Ovary (tissue), 9 donors: ENCODE results near the gene NAT16. TPM values are rescaled to one million over a fixed set of nuclear protein-coding genes. Genes with fewer than 3 reads are reported as not detected.
"Not testable (repeated sequence)": the region's sequence is repeated elsewhere in the genome, so short reads cannot be mapped to it uniquely, and the experiment has no call there.

Experiments
- DNase-seq, 5 donors: peaks; one replicate each; pipeline ENCODE4 v3.0.0-alpha.2; 2019 to 2020
- H3K27ac ChIP-seq, 2 donors: fragments of 200-600 bp; one replicate each; pipeline versions ENCODE4 v1.5.1 to v1.8.0; 2019 to 2022
- H3K27me3 ChIP-seq: fragments of 200-600 bp; one replicate; pipeline ENCODE4 v1.8.0; 2022
- H3K36me3 ChIP-seq: fragments of 200-600 bp; sonication (generic); one replicate; pipeline ENCODE4 v1.5.1; 2019
- H3K4me1 ChIP-seq: one replicate; pipeline ENCODE4 v1.8.1; 2013; ENCODE audit warnings: mild to moderate bottlenecking, moderate library complexity; ENCODE audit not compliant: insufficient read depth
- H3K4me3 ChIP-seq: fragments of 200-600 bp; sonication (generic); one replicate; pipeline ENCODE4 v1.5.1; 2017
- H3K9me3 ChIP-seq, 2 donors: fragments of 200-600 bp in 1 of 2; sonication (generic) in 1 of 2; one replicate each; pipeline versions ENCODE4 v1.5.1 to v1.8.1; 2013 to 2019; ENCODE audit warnings: mild to moderate bottlenecking in 1 of 2, moderate library complexity in 1 of 2
- CTCF ChIP-seq, 3 donors: fragments of 450-650 bp in 2 of 3; fragments of 200-600 bp in 1 of 3; IDR thresholded peaks; one replicate each; pipeline versions ENCODE4 v1.5.1 to v1.8.0; 2016 to 2022; ENCODE audit warnings: antibody characterized with exemption in 3 of 3, mild to moderate bottlenecking in 1 of 3
- EP300 ChIP-seq: sonication (generic); formaldehyde crosslinking; IDR thresholded peaks from one replicate; pipeline ENCODE4 v1.6.1; 2017; ENCODE audit warnings: antibody characterized with exemption
- POLR2A ChIP-seq: fragments of 450-650 bp; IDR thresholded peaks from one replicate; pipeline ENCODE4 v1.6.1; 2017; ENCODE audit warnings: antibody characterized with exemption, mild to moderate bottlenecking, moderate library complexity
- WGBS, 3 donors: extraction: QIAGEN DNeasy Blood & Tissue Kit in 1 of 3; methylation state at CpG; one replicate each; pipeline versions ENCODE4 v1.1.5 to v1.1.7; 2013 to 2017; 5-methylcytosine and 5-hydroxymethylcytosine counted together
- intact Hi-C, 4 donors: fragments of 100-400 bp; cut with DNase I; formaldehyde crosslinking; loops; one replicate each; pipeline versions ENCODE4 v1.11.0 to v1.15.1; 2022 to 2023
- polyA plus RNA-seq, 2 donors: library from polyadenylated mRNA; stranded (reverse); fragments of 200-250 nt in 1 of 2; fragments of 350-450 nt in 1 of 2; fragmentation: Illumina TruSeq in 1 of 2; extraction: RNeasy Lipid Tissue Mini Kit (QIAGEN cat#74804) in 1 of 2; gene quantifications; one replicate each; pipeline ENCODE4 v1.2.3, GENCODE V29; 2013 to 2014
- total RNA-seq, 7 donors: library from RNA; depleted of rRNA in 2 of 7; stranded (reverse); fragments of >200 nt in 2 of 7; fragmentation: NEBNext Ultra II Directional in 3 of 7; extraction: Animal tissue kit (Norgen Biotek cat#: 25700) in 3 of 7; gene quantifications; one replicate each; pipeline versions ENCODE4 v1.1.0 to v1.2.4, GENCODE V29; 2016 to 2023
- donor health status: DM: no; HTN: no; CAD: no; lungs with moderate emphysema.
- donor health status: DM: no; HTN: no; CAD: no.
- donor health status: Bipolar disorder and iron deficiency.
- donor health status: DM: yes; HTN: yes; CAD: no.
- donor health status: DM: no; HTN: no; CAD: no.
- donor health status: DM: yes; HTN: yes; CAD: no.

NAT16 gene
- total and polyA plus RNA-seq, 9 donors = not detected

DNA sequence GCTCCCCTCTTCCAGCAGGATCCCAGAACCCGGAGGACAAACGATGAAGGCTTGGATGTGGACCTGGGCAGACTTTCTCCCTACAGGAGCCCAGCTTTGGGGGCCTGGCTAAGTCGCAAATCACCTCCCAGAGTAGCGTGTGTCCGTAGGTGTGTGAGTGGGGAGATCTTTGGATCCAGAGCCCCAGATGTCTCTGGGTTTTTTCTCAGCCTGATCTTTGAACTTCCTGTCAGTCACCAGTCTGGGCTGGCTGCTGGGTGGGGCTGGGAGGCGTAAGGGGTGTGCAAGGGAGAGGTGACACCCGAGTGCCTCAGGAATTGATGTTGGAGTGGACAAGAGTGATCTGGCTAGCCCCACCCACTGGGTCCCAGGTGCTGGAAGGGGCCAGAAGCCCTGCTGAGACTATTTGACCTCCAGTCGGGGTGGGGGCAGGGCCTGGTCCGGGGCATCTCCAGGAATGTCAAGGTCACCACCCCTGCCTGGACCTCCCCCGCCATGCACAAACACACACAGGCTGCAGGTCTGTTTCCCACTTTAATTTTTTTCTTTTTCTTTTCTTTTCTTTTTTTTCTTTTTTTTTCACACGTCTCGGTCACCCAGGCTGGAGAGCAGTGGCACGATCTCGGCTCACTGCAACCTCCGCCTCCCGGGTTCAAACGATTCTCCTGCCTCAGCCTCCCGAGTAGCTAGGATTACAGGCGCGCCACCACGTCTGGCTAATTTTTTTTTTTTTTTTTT is 20.9 kb upstream of the NAT16 start, which contains the start of gene MOGAT3:
Gene MOGAT3 (minus strand): TSS at position 175 of the 738 bp plus-strand sequence. CDS start 182 bp downstream, outside the sequence.
- H3K27me3 ChIP-seq = peaks cover 4% of the 10 kb centered on the region
- H3K4me3 ChIP-seq = no peak within 1 kb of the TSS
- WGBS, 3 donors = 31 to 41% (median 32%) methylated on average over 21 of the region's 21 CpGs

DNA sequence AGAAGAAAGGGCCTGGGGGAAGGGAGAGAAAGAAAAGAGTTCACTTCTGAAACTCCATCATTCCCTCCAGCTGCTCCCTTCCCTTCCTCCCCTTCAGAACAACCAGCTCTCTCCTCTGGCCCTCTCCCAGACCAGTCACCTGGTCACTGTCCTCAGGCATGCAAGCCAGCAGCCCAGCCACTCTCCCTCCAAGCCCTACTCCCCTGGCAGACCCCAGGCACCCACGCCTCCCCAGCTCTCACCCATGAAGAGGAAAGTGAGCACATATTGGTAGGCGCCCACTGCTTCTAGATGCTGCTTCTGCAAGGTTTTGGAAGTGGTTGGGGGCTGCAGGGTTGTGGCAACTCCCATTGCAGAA is 20.4 kb upstream of the NAT16 start:
- Histone ChIP-seq H3K27me3 (peaks cover 4% of the 10 kb centered on the region), H3K4me1 (no peaks in the 10 kb centered on the region), H3K36me3 (no peaks in the 10 kb centered on the region), H3K4me3 (no peak overlapping the region), H3K9me3 (no peaks in the 10 kb centered on the region), H3K27ac (no peak overlapping the region)
- 55 to 92% (median 88%) methylated on average over 2 of the region's 2 CpGs for WGBS, 3 donors
- intact Hi-C loops = no loop called here
- TF ChIP-seq EP300 (no peak), POLR2A (no peak), CTCF (IDR thresholded peaks at IDR 0.05) (no peak)
- DNase-seq = no peak

More for the DNA sequence above, 20.9 kb upstream of the NAT16 start, which contains the start of gene MOGAT3:
- Histone ChIP-seq H3K27ac (no peak within 1 kb of the TSS), H3K9me3 (no peaks in the 10 kb centered on the region), H3K4me1 (no peaks in the 10 kb centered on the region), H3K36me3 (no peaks in the 10 kb centered on the region)
- DNase-seq = no peak
- TF ChIP-seq POLR2A (no peak), CTCF (IDR thresholded peaks at IDR 0.05) (no peak), EP300 (no peak)
- intact Hi-C loops = no loop called here

GRCh38 chr7:101199522-101199921 is 19.4 kb upstream of the NAT16 start:
- H3K36me3 ChIP-seq, H3K27ac ChIP-seq, H3K27me3 ChIP-seq, intact Hi-C loops, H3K9me3 ChIP-seq, DNase-seq, H3K4me3 ChIP-seq, H3K4me1 ChIP-seq: not testable (repeated sequence)
- 87 to 93% (median 92%) methylated on average over 10 of the region's 10 CpGs for WGBS, 3 donors

DNA sequence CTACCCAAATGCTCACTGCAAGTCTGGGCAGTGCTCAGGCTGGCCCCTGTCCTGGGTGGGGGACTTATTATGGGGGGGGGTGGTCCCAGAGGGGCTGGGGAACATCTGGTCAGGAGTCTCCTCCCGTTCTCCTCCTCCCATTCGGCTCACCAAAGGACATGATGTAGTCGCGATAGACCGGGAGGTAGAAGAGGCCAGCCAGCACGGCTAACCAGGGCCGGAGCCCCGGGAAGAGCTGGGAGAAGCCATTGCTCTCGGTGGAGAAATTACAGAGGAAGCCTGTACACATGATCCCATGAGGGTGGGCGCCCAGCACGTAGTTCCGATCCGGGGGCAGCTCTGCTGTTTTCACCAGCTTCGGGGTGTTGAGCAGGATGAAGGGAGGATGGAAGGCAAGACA is 18.4 kb upstream of the NAT16 start:
- intact Hi-C loops = no loop called here
- no peak for TF ChIP-seq EP300
- no peak for TF ChIP-seq POLR2A
- no peak for TF ChIP-seq CTCF (IDR thresholded peaks at IDR 0.05)
- Histone ChIP-seq H3K36me3 (no peaks in the 10 kb centered on the region), H3K9me3 (no peaks in the 10 kb centered on the region), H3K27me3 (peaks cover 4% of the 10 kb centered on the region), H3K4me1 (no peaks in the 10 kb centered on the region), H3K27ac (no peak overlapping the region), H3K4me3 (no peak overlapping the region)
- DNase-seq = no peak
- 56 to 71% (median 57%) methylated on average over 14 of the region's 14 CpGs for WGBS, 3 donors

DNA sequence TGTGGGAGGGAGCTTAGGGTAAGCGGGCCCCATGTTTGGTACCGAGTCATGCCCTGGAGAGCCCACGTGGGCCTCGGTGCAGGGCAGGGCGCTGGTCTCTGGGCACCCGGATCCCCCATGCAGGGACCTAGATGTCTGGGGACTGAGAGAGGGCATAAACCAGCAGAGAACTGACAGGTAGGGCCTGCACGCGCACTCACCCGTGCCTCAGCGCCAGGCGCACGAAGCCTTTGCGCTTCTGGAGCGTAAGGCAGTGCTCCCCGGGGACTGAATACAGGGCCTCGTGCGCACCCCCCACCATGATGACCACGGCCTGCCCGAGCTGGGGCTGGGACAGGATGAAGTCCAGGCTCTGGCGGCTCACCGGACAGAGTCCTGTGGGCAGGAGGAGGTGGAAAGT is 17.9 kb upstream of the NAT16 start:
- no peak for DNase-seq
- Histone ChIP-seq H3K4me3 (no peak overlapping the region), H3K27ac (no peak overlapping the region), H3K9me3 (no peaks in the 10 kb centered on the region), H3K4me1 (no peaks in the 10 kb centered on the region), H3K36me3 (no peaks in the 10 kb centered on the region), H3K27me3 (peaks cover 4% of the 10 kb centered on the region)
- no peak for TF ChIP-seq EP300
- no peak for TF ChIP-seq CTCF (IDR thresholded peaks at IDR 0.05)
- no peak for TF ChIP-seq POLR2A
- intact Hi-C loops = no loop called here
- WGBS, 3 donors = 62 to 79% (median 73%) methylated on average over 21 of the region's 21 CpGs
